HG03103 (cell line): ENCODE measurements around the gene CASP5.
"Not testable (repeated sequence)": the region's sequence is repeated elsewhere in the genome, so short reads cannot be mapped to it uniquely, and the experiment has no call there.

Experiments used
- ATAC-seq: cut with Tn5 transposase; IDR thresholded peaks from one replicate; pipeline ENCODE4 v1.9.1; 2021; ENCODE audit warnings: low read depth; ENCODE audit not compliant: unreplicated experiment

The CASP5 gene

DNA sequence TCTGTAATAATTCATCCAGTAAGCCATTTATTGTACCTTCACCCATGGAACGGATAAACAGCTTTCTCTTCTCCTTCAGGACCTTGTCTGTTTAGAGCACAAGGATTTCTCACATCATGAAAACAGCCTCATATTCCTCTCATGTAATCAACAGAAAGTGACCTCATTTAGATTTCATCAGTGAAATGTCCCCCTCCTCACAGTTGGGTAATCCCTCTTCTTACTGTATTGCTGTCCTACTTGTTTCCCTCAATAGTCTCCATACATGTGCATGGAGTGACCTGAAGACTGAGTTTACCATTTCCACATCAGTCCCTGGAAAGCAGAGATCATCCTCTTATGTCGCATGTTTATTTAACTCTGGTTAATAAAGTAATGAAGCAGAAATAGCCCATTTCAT, 11.4 kb upstream of the CASP5 start:
- not testable (repeated sequence) for ATAC-seq

DNA sequence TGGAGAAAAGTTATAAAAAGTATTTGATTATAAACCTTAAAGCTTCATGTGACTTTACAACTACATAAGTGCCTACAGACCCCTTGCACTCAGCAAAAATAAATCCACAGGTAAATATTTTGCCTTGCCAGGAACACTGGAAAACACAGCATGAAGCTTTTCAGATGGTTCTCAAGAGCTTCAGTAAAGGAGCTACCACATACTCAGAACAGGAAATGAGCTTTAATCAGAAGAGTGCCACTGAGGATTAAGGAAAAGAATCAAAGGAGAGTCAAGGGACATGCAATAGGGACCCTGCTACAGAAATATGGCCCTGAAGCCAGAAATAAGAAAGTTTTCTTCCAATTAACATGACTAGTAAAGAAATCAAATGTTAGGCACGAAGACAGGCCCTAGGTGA, 10.8 kb upstream of the CASP5 start:
- ATAC-seq = no peak

DNA sequence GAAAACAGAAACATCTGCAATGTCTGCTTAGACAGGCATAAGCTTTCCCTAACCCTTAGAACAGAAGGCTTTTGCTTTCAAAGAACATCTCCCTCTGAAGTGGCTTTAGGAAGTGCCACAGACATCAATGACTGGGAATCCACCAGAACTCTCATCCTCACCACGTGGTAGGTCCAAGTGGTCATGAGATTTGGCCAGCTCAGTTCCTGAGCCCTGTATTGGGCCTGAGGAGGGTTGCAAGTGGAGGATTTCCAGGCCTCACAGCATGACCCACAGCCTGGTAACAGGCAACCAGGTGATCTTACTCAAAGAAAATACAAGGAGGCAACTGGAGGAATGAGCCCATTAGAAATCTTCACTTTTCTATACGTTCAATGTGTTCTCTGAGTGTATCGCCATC, 10.4 kb upstream of the CASP5 start:
- ATAC-seq = no peak

DNA sequence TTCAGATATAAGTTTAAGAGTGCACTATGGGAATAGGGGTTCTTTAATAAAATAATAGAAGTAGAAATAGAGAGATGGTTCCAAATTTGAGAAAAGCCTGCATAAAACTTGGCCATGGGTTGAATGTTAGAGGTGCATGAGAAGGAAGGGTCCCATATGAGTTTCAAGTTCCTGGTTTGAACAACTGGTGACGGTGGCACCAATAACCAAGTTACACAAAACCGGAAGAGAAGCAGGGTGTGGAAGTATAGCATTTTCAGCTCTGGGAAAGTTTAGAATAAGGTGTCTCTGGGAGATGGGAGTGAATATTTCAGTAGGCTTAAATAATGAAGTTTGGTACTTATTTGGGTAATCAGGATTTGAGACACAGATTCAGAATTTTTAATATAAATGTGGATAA, 9.5 kb upstream of the CASP5 start:
- no peak for ATAC-seq

DNA sequence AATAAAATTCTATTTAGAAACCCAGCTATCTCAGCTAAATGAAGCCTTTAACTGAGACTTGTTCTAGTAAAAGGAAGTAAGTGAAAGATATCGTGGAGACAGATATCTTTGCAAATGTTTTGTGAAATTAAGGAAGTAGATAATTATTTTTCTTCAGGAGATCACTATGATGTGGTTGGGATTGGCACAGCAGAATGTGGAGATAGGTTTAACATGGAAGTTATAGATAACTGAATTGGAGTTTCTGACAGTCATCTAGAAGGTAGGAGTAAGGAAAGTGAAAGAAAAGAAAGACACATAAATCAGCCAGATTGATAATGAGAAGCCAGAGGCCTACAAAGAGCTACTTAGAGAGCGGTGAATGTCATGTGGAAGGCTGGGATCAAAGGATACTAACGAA, 4.7 kb upstream of the CASP5 start:
- no peak for ATAC-seq

DNA sequence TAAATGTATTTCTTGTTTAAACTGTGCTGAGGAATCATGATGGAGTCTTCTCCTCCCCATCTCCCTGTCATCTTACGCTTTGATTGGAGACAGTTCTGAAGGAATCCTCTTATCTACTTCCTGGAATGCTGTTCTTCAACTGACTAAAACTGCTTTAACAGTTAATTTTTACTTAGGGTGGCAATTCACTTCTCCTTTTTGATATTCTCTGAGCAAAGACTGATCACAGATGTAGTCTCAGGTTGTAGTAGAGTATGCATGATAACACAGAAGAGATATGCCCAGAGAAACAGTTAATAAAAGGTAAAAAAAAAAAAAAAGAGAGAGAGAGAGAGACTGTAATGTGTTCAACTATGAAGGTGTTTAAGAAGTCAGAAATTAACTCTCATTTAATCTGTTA, 1.4 kb upstream of the CASP5 start:
- no peak for ATAC-seq

DNA sequence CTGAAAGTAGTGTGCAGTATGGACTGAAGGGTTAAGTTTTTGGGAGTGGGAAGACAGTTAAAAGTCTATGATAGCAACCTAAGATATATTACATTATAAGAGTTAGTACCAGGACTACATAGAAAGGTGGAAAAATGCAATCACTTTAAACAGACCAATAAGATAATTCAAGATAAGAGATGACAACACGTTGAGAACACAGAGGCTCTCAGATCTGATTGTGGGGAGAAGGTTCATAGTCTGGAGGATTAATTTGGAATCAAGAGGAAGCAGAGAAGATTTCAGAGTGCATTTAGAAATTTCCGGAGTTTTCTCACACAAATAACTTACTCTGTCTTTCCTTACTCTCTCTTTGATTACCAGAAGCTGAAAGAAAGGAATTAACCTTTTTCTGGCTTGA, 441 bp downstream of the CASP5 start:
- no peak for ATAC-seq

DNA sequence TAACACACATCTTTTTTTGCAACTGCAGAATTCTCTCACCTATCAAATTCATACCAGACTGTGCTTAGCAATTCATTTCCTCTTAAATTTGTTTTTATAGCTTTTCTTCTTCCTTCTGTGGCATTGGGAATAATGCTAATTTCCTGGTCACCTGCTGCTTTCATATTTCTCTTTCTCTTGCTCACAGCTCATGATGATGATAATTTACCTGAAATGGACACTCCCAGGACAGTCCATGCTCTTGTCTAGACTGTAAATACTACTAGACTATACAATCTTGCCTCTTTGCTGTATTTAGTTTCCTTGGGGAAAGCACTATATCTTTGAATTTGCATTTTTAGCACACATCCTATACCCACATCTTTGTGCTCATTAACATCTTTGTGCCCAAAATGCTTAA, 15.5 kb downstream of the CASP5 start:
- no peak for ATAC-seq

DNA sequence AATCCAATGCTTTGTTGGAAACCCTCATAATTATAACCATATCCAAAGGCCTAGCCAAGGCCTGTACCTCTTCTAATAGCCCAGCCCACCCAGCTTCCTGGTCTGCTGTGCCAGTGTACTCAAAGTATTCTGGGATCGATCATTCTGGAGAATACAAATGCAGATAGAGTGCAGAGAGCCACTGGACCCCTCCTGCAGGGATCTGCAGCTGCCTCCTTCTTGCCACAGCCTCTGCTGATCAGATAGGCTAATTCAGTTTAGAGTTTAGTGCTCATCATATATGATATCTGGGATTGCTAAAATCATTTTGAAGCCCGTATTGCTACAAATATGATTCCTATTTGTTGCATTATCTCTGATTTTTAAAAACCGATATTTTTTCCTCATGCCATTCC, 17.5 kb downstream of the CASP5 start:
- no peak for ATAC-seq

DNA sequence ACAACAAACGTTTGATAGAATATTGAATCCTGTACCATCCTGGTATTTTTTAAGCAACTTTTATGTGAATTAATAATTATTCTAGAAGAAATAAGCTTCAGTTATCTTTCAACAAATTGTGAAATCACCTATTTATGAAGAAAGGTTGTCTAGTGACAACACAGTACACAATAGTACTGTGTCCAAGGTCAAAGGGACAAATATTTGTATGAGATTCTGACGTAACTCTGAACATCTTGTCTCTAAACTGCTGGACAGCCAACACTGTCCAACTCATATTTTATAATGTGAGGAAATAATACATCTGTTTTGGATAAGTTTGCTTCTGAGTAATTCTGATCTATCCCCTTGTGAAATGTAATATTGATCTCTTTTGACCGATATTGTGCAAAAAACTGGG, 18.9 kb downstream of the CASP5 start:
- ATAC-seq = no peak

DNA sequence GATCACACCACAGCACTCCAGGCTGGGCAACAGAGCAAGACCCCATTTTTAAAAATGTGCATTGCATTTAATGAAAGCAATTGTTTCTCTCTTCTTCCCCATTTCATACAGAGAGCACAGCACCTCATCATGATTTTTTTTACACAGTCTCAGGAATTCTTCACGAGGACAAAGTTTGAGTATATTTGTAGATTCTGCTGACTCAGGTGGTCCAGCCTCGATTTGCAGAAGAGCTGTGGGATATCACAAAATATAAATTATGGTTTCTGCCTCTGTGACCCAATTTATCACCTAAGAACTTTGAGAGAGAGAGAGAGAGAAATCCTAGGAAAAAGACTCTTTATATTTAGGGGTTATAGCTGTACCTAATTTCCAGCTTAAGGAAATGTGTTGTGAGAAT, 19.8 kb downstream of the CASP5 start:
- ATAC-seq = no peak

DNA sequence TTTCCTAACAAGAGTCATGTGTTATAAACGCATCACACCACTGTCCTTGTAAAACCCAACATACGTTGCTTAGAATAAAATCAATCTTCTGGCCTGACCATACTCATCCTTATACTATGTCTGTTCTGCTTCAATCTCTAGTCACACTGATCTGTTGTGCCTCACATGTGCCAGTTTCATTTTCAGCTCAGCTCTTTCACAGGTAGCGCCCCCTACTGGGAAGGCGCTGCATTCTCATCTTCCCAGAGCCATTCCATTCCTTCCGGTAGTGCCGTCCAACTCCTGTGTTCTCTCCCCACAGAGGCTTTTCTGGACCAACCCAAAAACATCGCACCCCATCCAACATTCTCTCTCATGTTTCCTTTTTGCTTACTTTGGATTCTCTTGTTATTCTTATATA, 22.2 kb downstream of the CASP5 start:
- peak; percentile 88 for ATAC-seq

DNA sequence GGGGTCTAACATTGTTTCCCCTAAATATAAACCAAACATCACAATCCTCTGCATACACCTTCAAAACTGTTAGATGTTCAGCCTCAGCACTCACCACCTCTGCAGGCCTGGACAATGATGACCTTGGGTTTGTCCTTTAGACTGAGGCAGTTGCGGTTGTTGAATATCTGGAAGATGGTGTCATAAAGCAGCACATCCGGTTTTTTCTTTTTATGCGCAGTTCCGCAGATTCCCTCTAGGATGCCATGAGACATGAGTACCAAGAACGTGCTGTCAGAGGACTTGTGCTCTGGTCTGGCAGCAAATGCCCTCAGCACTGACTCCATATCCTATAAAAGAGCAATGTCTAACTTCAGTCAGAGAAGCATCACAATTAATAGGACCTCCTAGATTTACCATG, 22.8 kb downstream of the CASP5 start:
- no peak for ATAC-seq

DNA sequence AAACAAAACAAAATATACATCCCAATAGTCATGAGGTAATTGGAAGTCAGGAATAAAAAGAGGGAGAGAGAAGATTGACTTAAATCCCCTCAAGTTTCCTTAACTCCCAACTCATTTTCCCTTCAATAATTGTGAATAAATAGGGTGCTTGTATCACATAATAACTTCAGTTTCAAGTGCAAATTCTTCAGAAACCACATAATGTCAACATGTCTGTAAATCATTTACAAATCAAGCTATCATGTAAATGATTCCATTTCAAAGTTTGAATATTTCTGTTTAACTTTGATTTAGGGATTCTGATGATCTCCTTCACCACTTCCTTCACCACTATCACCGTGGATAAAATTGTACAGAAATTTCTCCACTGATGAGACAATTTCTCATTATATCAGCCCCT, 23.2 kb downstream of the CASP5 start:
- ATAC-seq = no peak

DNA sequence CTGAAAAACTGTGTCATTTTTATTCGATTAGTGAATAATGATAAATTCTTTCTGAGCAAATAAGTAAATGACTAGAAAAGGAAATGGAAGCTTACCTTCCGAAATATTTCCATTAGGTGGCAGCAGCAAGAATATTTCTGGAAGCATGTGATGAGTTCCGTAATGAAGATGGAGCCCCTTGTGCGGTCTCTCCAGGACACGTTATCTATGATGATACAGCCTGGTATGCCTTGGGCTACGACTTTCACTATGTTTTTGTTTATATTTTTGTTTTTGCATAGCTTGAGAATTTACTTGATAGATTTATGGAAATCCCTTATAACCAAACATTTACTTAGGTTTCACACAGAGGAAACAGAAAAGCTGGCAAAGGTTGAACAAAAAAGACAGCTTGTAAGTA, 25.7 kb downstream of the CASP5 start:
- ATAC-seq = no peak

DNA sequence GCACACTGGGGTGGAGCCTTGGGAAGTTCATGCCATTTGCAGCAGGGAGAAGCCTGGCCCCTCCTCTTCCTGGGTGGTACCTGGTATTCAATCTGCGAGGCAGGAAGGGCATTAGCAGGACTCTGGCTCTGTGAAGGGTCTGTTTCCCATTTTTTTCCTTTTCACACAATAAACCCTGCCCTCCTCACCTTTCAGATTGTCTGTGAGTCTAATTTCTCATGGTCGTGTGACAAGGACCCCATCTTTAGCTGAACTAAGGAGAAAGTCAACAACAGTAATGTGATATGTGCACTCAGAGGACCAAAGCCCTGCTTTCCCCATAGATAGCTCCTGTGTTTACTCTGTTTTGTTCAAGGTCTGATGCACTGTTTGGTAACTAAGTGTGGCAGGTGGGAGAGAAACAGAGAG, 28.0 kb downstream of the CASP5 start:
- no peak for ATAC-seq

DNA sequence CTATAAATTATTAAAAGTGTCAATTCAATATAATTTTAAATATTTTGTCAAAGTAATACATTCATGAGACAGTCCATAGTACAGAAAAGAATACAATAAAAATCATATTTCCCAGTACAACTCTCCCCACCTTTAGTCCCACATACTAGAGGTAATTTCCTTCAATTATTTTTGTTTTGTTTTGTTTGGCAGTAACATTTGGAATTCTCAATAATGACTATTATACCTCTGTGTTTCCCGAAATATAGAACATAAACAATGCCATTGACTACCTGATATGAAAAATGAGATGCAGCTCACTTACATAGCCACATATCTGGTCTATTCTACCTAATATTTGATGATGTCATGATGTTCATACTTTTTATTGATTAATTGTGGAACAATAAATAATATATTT, 30.2 kb downstream of the CASP5 start:
- no peak for ATAC-seq

DNA sequence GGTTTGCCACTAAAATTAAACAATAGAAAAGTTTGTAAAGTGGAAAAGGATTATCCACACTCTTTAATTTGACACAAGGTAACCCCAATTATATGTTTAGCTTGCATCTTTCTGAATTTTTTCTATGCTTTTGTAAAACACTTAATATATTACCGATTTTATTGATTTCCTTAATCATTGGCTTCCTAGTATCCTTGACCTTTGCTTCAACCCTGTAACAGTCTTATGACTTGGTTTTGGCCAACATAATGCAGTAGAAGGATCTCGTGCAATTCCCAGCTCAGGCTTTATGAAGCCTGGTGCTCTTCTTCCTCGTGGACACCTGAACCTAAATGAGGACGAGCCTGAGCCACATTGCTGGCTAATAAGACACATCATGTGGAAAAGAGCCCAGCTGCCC, 31.0 kb downstream of the CASP5 start:
- ATAC-seq = no peak

DNA sequence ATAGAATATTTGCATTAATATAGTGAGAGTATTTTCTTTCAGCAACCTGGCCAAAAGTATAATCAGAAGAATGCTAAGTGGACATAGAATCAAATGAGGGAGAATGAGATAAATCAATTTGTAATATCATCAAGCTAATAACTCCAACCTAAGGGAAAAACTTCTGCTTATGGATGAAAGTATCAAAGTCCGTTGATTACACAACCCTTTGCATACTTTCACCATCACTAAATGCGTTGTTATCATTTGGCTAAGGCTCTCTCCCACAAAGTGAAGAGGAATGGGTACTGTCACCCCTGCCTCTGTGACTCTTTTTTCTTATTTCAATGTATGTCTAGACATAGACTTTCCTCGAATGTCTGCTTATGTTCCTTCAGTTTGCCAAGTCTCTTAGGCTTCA, 38.2 kb downstream of the CASP5 start:
- ATAC-seq = no peak

DNA sequence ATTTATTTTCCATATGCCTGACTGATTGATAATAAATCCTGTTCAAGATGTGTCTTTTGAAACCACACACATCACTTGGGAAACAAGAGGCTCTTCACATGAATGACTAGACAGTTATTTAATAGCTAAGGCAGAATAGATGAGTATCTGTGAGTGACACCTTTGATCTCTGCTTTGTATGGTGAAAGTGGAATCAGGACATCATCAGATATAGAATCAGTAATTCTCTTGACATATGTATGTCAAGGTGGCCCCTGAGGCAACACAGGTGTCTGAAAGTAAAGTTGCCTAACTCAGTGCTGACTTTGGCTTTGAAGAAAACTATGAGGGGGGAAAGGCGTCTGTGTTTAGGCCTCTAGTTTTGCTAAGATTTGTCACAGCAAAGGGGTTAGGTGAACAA, 43.1 kb downstream of the CASP5 start:
- ATAC-seq = no peak

DNA sequence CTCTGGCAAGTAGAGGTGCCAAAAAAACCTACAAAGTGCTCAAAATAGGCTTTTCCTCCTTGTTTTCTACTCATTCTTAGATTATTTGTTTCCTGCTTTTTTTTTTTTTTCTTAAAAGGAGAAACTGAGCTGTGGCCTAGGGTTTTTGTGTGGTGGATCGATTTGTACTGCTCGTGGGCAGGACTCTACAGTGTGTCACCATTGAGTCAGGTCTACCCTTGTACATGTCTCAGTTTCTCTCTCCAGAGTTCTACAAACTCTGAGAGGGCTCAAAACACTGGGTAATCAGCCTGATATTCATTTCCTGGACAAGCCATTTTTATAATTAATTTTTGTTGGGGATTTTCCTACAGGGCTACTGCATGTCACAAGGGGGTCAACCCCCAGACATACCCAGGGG, 49.4 kb downstream of the CASP5 start:
- ATAC-seq = no peak

DNA sequence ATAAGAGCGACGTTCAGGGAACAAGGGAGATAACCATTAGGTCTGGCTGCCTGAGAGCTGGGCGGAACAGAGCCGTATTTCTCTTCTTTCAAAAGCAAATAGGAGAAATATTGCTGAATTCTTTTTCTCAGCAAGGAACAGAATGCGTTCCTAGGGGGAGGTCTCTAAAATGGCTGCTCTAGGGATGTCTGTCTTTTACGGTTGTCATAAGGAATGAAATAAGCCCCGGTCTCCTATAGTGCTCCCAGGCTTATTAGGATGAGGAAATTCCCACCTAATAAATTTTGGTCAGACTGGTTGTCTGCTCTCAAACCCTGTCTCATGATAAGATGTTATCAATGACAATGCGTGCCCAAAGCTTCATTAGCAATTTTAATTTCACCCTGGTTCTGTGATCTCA, 50.0 kb downstream of the CASP5 start:
- not testable (repeated sequence) for ATAC-seq

DNA sequence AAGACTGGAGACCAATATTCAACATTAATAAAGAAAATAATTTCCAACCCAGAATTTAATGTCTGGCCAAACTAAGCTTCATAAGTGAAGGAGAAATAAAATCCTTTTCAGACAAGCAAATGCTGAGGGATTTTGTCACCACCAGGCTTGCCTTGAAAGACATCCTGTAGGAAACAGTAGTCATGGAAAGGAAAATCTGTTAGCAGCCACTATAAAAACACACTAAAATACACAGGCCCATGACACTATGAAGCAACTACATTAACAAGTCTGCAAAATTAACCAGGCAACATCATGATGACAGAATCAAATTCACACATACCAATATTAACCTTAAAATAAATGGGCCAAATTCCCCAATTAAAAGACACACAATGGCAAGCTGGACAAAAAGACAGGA, 52.2 kb downstream of the CASP5 start:
- ATAC-seq = no peak
